Suppressor macrophage (primary cell): Measurements from ENCODE around the gene ELFN1.

ENCODE experiments used
- DNase-seq, 4 experiments: peaks; one replicate each; pipeline ENCODE4 v3.0.0-alpha.2; 2020 to 2022

Gene ELFN1

DNA sequence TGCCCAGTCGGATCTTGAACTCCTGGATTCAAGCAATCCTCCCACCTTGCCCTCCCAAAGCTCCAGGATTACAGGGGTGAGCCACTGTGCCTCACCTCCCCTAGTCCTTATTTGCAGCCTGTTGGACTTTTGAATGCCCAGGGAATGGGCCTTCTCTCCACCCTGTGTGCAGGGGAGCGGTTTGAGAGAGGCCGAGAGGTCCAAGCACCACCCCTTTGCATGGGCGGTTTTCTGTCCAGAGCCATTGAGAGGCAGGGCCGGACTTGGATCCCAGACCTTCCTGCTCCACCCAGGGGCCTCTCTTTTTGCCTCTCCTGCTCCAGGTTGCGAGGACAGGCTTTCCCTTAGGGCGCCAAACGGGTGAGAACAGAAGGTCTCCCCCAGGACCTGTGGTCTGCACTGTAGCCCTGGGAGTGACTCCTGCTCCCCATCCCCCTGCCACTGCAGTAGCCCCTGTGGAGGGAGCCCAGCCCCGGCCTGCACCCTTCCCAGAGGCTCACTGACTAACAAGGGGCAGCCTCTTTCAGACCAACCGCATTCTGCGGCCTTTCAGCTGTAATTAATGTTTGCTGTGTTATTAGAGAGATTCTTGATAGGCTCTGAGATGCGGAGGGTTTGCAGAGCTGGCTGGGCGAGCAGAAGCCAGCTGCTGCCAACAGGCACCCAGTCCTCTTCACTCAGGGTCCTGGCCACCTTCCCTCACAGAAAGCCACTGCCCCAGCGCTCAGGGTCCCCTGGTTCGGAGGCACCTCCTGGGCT is 57.9 kb downstream of the ELFN1 start:
- no peak for DNase-seq

DNA sequence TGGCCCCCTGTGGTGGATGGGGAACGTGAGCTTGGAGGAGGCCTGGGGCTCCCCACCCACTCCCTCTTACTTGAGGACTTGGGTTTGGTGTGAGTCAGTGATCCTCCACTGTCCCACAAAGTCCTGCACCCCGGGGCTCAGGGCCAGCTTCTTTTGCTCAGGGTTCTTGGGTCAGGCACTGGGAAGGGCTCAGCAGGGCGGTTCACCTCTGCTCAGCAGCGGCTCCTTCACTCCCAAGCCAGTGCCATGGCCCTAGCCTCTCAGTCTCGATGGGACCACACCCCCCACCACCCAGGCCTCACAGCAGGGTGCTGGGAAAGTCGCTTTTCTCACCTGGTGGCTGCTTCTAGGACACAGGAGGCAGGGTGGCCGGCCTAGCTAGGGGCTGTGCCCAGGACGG is 59.1 kb downstream of the ELFN1 start:
- no peak for DNase-seq

DNA sequence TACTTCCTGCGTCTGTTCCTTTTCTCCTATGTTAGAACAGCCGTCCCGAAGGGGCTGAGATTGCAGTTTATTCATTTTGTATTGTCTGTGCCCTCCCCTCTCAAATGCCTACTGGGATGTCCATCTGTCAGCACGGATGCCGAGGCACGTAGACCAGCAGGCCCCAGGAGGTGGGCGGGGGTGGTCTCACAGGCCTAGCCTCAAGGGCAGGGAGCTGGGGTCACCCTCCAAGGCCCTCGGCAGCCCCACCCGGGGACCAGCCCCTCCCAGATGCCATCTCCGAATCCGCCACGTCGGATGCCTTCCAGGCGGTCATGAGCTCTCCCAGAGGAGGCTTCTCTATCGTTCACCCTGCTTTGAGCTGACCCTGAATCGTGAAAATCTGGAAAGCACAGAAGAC is 59.7 kb downstream of the ELFN1 start:
- DNase-seq, result no peak

DNA sequence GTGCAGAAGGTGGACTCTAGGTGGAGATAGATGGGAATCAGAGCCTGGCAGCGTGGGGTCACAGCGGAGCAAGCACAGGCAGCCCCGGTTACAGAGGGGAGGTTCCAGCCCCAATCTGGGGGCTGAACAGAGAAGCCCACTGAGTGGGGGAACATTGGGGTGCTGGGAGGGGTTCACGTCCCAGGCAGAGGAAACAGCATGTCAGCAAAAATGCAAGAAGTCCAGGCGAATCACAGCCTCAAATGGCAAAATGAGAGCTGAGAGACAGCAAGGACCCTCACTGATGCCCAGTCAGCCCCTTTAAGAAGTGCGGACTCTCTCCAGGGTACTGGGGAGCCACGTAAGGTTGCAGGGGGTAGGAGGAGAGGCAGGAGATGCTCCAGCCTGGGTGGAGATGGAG is 62.0 kb downstream of the ELFN1 start:
- no peak for DNase-seq

DNA sequence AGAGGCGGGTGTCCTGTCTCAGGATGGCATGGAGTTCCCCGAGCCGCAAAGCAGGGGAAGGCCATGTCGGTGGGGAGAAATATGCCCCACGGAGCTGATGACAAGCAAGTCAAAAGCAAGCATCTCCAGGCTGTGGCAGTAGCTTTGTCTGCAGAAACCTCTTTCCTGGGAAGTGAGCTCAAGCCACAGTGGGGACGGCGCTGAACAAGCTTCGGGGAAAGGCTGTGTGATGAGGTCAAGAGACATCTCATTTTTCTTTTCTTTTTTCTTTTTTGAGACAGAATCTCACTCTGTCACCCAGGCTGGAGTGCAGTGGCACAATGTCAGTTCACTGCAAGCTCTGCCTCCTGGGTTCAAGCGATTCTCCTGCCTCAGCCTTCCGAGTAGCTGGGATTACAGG is 62.6 kb downstream of the ELFN1 start:
- no peak for DNase-seq

DNA sequence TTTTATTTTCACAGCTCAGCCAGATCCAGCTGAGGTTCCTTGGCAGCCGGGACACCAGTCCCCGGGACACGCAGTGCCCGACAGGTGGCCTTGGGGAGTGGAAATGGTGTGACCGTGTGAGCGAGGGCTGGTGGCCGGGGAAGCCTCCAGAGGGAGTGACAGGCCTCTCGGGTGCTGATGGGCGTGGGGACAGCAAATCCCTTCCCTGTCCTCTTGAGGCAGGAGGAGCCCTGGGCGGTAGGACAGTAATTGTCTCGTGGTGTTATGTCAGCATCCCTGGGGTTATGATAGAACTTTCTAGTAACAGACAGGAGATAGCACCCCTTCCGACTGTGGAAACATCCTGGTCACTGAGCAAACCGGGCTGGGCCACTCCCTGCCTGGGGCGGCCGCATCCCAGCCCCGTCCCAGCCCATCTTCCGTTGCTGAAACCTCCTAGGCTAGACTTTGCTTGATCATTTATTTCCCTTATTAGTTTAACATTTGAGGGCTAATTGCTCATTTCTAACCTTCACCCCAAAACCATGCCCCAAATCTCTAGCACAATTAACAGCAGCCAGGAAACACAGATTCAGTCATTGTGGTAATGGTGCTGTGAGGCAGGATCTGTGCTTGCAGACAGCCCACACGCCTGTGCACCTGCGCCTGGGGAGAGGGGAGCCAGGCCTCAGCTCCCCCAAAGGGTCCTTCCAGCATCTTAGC is 63.3 kb downstream of the ELFN1 start:
- no peak for DNase-seq

DNA sequence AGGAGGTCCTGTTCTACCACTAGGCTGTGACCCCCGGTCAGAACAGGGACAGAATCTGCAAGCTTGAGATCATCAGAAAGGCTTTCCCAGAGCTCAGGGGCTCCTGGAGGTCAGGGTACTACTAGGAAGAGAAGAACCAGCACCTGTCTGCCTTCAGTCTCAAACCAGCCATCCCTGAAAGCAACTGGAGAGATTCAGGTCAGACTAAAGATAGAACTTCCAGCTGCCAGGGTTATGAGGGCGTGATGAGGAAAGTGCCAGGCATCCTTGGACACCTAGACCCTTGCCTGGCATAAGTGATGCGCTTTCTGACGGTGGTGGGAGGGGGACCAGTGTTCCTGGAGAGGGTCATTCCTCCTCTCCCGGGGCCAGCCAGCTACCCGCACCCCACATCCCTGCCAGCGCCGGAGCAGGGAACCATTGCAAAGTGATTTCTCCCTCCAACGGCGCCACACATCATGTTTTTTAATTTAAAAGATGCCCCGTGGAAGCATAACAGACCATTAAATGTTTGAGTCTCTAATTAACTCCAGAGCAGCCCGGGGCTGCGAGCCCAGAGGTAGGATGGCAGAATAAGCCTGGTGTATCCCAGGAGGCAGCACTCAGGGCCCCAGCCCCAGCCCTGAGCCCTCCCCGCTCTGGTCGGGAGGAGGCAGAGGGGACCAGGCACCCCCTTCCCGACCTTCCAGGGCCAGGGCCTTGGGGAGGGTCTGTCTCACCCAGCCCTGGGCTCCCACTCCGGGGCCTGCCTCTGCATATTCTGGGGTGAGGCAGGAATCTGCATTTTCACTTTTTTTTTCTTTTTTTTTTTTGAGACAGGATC is 64.0 kb downstream of the ELFN1 start:
- no peak for DNase-seq

DNA sequence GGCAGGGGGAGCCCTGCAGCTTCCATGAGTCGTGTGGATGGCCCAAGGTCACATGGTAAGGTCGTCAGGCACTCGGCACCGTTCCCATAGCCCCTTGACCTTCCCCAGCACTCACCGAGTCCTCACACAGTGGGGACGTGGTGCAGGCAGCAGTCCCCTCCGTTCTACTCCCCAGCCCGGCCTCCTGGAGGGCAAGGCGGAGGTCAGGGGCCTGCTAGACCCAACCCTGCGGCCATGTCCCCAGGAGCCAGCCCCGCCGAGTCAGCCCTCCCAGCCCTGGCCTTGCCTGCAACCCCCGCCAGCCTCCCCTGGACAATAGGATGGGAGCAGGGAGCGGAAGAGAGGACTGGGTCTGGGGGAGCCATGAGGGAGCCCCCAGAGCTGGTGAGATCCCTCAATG is 65.2 kb downstream of the ELFN1 start:
- DNase-seq, result no peak

DNA sequence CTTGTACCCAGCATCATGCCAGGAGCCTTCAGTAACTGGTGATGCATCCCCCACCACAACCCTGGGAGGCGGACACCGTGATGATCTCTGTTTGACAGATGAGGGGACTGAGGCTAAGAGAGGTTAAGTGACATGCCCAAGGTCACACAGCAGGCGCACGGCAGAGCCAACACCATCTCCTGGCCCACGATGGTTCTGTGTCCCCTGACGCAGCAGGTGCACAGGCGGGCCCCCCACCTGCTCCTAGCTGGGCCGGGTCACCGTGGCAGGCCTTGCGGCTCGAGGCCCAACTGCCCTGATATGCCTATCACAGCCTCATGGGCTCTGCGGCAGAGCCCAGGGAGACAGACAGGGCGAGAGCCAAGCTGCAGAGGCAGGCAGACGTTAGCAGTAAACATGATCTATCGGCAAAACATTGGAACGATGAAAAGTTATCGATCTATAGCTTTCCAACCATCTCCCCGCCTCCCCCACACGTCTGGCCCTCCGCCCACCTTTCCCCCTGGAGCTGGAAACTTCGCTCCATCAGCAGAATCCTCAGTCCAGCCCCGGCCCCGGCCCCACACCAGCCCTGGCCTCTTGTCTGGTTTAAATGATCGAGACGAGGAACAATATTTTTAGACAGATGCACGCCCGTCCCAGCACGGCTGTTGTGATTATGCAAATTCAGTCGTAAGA is 65.9 kb downstream of the ELFN1 start:
- no peak for DNase-seq

DNA sequence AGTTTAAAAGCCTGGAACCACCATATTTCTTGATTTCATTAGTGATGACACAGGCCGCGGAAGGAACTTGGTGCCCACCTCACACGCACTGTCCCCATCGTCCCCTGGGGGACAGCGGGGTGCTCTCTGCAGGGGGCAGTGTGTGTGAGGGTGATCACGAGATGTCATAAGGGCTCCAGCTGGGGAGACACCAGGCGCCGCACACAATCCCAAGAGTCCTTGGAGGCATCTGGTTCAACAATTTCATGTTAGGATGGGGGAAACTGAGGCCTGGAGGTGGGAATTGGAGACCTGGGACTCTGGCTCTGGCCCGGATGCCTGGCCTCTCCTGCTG is 66.4 kb downstream of the ELFN1 start:
- DNase-seq, result no peak

DNA sequence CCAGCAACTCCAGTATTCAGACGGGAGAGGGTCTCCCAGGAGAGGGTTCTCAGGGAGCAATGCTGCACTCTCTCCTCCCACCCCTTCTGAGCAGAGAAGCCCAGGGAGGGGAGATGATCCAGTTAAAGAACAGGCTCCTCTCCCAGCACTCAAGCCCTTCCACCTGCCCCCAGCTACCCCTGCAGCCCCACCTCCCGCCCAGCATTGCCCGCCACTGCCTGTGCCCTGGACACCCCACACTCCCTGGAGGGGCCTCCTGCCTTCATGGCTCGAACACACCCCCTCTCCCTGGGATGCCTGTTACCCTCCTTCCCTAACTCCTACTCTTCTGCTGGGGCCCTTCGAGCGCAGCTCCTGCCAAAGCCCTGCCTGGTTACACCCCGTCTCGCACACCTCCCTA is 66.8 kb downstream of the ELFN1 start:
- no peak for DNase-seq

DNA sequence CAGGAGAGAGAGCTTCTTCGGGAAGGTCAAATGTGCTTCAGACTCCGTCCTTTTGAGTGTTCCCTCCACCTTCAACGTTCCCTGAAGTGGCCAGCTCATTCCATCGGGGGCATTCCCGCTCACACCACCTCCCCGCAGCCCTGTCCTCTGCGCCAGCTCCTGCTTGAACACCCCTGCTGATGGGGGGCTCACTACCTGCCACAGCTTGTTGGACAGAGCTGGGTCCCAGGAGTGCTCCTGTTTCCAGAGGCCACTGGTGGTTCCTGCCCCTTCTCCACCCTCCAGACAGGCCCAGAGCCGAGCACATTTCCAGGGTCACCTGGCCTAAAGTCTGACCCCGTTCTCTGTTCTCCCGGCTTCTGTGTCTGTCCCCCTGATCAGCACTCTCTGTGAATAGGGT is 67.4 kb downstream of the ELFN1 start:
- no peak for DNase-seq

DNA sequence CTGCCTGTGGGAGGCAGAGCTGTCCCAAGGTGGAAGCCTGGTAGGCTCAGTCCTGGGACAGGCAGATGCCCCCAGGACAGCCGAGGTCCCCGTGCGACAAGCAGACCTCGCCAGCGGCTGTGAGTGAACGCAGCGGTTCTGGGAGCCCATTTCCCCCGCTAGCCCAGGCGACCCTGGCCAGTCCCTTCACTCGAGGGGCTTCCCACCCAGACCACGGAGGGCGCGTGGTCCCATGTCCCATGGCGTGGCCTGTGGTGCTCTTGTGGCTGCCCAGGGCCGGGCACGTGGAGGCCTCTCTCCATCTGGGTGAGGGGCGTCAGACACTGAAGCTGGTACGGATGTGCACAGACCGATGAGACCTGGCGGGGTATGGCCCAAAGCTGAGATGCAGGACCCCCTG is 67.9 kb downstream of the ELFN1 start:
- no peak for DNase-seq

DNA sequence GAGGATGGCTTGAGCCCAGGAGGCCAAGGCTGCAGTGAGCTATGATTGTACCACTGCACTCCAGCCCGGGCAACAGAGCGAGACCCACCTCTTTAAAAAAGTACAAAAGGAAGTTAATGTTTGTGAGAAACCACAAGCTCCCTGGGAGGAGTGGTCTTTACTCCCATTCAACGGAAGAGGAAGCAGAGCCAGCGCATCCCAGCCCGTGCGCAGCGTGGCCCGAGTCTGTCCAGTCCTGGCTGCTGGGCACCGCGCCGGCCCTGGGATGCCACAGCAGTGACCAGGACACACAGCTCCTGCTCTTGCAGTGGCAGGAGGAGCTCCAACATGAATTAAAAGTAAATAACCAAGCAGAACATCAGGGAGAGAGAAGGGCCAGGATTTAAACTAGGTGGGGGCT is 68.4 kb downstream of the ELFN1 start:
- peak in 2 of 4 experiments; percentile 14 to 24 for DNase-seq

DNA sequence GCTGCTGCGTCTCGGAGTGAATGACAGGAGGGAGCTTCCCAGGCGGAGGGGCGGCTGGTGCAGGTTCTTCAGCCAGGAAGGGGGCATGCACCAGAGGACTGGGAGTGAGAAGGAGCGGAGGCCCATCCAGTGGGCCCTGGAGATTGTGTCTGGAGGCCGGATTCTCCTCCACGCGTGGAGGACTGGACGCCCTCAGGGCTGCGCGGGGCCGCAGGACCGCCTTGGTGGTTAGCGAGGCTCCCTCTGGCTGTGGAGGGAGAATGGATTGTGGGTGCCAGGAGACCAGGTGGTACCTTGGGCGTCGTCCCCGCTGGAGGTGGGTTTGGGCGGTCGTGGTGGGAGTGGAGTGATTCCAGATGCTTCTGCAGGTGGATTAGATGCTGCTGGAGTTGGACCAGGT is 68.9 kb downstream of the ELFN1 start:
- DNase-seq, result no peak

DNA sequence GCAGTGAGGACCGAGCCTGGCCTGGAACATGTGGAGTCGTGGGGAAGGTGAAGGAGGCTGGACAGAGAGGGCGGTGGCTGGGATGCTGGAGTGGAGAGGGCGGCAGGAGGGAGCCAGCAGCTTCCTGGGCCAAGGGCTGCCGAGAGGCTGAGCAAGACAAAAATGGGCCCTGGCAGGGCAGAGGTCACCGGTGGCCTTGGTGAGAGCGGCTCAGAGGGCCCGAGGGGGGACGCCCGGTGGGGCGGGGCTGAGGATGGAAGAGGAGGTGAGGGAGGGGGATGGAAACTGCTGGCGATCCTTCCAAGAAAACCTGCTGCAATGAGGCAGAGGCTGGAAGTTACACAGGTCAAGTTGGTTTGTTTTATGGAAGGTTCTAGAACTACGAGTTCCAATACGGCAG is 69.5 kb downstream of the ELFN1 start:
- no peak for DNase-seq

DNA sequence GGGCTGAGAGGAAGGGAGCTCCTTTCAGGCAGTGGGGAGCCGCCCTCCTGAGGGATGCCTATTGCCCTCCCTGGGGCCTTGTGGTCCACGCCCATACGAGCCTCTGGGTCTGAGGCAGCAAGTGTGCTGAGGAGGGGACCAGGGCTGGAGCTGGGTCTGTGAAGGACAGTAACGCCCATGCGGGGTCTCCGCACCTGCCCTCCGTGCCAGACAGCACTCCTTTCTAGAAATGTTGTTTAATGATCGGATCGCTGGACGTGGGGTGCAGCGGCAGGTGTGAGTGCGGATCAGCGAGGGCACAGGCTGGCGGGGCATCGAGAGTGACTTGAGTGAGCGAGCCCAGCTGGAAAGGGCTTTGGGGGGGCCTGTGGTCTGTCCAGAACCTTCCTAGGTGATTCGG is 70.1 kb downstream of the ELFN1 start:
- DNase-seq, result no peak

DNA sequence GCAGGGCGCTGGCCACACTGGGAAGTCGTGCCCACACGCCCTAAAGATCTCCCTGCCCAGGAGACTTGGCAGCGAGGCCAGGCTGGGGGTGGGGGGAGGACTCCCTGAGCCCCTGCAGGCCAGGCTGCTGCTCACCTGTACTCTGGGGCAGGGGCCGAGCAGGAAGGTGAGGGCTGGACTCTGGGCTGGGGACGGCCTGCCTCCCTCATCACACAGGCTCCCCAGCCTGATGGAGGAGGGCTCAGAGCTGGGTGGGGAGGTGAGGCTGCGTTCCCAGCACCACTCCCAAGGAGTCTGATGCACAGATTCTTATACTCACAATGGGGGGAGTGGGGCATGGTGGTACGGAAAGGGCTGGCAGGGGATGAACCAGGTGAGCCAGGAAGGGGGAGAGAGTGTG is 71.2 kb downstream of the ELFN1 start:
- no peak for DNase-seq

DNA sequence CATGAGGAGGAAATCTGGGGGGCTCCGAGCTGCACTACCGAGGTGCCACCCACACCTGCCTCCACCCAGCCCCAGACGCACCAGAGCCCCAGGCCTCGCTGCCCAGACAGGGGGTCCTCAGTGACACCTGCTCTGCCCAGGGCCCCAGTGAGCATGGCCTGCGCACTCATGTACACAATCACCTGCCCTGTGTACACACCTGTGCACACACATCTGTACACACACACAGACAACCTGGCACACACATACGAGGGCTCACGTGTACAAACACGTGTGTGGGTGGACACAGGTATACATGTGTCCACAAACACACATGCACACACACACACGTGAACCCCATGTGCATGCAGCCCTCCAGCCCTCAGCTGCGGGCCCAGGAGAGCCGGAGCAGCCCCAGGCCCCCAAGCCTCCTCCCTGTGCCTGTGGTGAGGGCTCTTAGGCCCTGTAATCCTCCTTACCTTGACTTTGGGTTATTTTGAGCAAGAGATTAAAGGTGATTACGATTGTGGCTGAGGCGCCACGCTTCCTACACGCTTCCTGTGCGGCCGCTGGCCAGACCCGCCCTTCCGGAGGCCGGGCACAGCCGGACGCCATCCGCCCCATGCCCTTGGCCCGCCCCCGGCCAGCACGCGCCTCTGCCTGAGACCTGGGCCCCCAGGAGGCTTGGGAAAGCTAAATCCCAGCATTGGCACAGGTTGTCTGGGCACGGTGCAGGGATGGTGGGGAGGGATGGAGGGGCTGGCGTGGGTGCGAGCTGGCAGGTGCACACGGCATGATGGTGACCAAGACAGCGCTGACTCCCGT is 71.9 kb downstream of the ELFN1 start:
- DNase-seq, result peak; percentile 16 to 56 (median 39)

DNA sequence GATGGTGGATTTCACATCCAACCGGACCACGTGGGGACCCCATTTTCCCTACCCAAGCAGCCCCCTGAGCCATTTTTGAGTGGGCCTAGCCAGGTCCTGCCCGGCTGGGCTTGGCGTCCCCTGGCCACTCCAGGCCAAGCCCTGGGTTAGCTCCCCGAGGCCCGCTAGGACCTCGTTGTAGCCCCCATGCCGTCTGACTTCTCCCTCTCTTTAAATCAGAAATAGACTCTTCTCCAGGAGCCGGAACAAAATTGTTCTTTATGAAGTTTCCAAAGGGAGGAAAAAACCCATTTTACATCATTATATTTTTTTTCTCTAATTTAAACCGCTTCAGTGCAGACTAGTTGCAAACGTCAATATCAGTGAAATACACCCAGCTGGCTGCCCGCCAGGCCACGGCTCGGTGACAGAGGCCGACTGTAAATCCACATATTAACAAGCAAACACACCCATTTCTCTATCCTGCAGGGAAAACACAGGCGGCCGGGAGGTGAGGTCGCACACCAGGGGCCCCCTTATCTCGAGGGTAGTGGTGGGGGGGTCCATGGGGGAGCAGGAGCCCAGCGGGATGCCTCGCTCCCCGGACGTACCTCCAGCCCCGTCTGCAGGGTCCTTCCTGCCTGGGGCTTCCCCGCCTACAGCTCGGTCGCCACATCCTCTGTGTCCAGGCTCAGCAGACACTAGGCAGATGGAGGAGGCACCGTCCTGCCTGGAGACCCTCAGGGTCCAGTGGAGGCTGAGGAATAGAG is 72.7 kb downstream of the ELFN1 start:
- DNase-seq, result peak; percentile 9 to 45 (median 24)

DNA sequence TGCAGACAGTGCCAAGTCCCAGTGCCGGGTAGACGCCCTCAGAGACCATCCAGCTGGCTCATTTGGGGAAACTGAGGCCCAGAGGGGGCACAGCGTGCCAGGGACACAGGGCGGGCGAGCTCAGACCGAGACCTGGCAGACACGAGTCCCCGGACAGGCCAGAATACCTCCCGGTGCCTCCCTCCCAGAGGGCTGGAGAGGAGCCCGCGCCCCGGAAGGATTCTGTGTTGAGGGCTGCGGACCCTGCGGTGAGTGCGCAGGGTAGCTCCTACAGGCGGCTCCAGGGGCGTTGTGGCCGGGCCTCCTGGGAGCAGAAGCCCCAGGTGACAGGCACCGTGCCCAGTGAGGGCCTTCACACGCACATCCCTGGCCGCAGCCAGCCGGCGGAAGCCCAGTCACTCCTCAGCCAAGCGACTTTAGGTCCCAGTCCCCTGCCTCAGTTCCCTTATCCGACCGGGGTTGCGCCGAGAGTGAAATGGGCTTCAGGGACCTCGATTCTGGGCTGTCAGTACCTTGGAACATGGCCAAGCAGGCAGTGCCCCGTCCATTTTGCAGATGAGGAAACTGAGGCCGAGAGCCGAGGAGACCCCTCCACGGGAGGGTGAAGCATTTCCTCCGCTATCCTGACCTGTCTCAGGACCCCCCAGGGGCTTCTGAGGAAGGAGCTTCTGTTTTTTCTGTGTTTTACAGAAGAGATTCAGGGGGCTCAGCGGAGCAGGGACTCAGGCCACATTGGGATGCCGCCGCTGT is 73.6 kb downstream of the ELFN1 start:
- no peak for DNase-seq
